ENCODE measurements around the gene ACTA2.
A peak's percentile ranks its signal among the peaks of the same experiment; 100 is the strongest.

- TF ChIP-seq POLR2A (IDR thresholded peaks at IDR 0.05): no peak
- TF ChIP-seq, protein P1, sequence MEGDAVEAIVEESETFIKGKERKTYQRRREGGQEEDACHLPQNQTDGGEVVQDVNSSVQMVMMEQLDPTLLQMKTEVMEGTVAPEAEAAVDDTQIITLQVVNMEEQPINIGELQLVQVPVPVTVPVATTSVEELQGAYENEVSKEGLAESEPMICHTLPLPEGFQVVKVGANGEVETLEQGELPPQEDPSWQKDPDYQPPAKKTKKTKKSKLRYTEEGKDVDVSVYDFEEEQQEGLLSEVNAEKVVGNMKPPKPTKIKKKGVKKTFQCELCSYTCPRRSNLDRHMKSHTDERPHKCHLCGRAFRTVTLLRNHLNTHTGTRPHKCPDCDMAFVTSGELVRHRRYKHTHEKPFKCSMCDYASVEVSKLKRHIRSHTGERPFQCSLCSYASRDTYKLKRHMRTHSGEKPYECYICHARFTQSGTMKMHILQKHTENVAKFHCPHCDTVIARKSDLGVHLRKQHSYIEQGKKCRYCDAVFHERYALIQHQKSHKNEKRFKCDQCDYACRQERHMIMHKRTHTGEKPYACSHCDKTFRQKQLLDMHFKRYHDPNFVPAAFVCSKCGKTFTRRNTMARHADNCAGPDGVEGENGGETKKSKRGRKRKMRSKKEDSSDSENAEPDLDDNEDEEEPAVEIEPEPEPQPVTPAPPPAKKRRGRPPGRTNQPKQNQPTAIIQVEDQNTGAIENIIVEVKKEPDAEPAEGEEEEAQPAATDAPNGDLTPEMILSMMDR (IDR thresholded peaks at IDR 0.05): peak; percentile 68 to 80 (median 77)
- TF ChIP-seq POLR2AphosphoS5 (IDR thresholded peaks at IDR 0.05): no peak
Observed at GRCh38 chr10:88986549-88987242, 34.1 kb upstream of the ACTA2 start.
